Measurements from ENCODE around the gene TET3. TPM values are rescaled to one million over a fixed set of nuclear protein-coding genes. Genes with fewer than 3 reads are reported as not detected.

The TET3 gene
- total and polyA plus RNA-seq, 2 of the 4 experiments (the other 2 are of a cell fraction): 1.6 to 1.8 TPM

DNA sequence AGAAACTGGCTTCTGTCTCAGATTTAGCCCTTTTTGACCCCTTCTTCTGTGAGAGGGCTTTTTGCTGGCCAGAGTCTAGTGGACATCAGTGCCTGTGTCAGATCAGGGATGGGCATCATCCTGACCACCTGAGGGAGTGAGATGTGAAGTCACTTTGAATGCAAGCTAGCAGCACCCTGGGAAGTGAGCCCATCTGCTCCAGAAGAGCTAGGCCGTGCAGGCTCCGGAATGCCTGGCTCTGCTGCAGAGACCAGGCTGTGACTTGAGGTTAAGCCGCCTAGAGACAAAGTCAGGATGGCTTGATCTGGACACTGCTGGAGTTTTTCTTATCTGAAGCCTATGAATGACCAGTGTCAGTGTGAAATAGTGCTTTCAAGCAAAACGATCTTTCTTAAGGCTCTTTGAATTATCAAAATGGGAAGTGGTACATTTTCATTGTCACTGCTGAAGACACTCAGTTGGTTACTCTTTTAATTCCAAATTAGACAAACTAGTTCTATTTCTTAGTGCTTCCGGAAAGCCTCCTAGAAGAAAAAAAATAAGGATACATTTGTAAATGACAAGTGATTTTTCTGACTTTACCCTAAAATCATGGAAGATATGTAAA, 37.2 kb upstream of the TET3 start:
- no peak overlapping the region for H2AK9ac ChIP-seq (replicated peaks; ENCODE audit: low read depth, low read length, poor library complexity)
- no TSS peak for BruUV-seq (replicated peaks)
- H4K8ac ChIP-seq (ENCODE audit: low read depth in 2 of 2, low read length in 2 of 2): no peak overlapping the region
- H2BK120ac ChIP-seq (ENCODE audit: low read depth, low read length): no peak overlapping the region
- H3K14ac ChIP-seq (replicated peaks; ENCODE audit: low read depth, low read length): no peak overlapping the region
- CTCF ChIA-PET: no interaction called here
- H4K20me1 ChIP-seq (ENCODE audit: insufficient read depth, low read length): peaks cover 57% of the 10 kb centered on the region
- WGBS, 2 experiments (ENCODE audit: extremely low coverage in 2 of 2, insufficient read length in 1 of 2): no CpG with 5 or more reads among the region's 5 CpGs
- H3K4me1 ChIP-seq (ENCODE audit: control insufficient read depth, insufficient read depth, low read length): no peaks in the 10 kb centered on the region
- H3K23ac ChIP-seq (ENCODE audit: low read depth, low read length): no peak overlapping the region
- H2AFZ ChIP-seq (replicated peaks; ENCODE audit: low read length, poor library complexity): no peak overlapping the region
- in situ Hi-C loops (cut with MboI; ENCODE audit: low sequenced_read_pairs) (no loop called here), dilution Hi-C loops (cut with HindIII; ENCODE audit: low sequenced_read_pairs, unreplicated experiment) (no loop called here), intact Hi-C loops (cut with micrococcal nuclease) (no loop called here)
- DNase-seq (no peak), ATAC-seq (ENCODE audit: low read depth) (no peak)
- peaks cover 30 to 70% of the 10 kb centered on the region in 2 experiments for H3K79me1 ChIP-seq (ENCODE audit: low read depth in 1 of 2, low read length in 2 of 2)
- H3K4me3 ChIP-seq (ENCODE audit: insufficient read depth, low read depth, low read length): no peak overlapping the region
- no peak overlapping the region for H3K27ac ChIP-seq (ENCODE audit: insufficient read depth, low read length)
- H3K56ac ChIP-seq (ENCODE audit: extremely low read depth, insufficient read depth, low read length): no peak overlapping the region
- no peaks in the 10 kb centered on the region for H3K9me3 ChIP-seq (ENCODE audit: control insufficient read depth, insufficient read depth, low read length)
- no peak for TF ChIP-seq MAFK (IDR thresholded peaks at IDR 0.05; ENCODE audit: low read depth, low read length)
- no peaks in the 10 kb centered on the region for H3K27me3 ChIP-seq (ENCODE audit: control insufficient read depth, insufficient read depth, low read length)
- no peak overlapping the region for H2BK15ac ChIP-seq (ENCODE audit: low read depth, low read length)
- no peak overlapping the region for H2BK5ac ChIP-seq (ENCODE audit: low read depth, low read length, poor library complexity, severe bottlenecking)
- peaks cover 46% of the 10 kb centered on the region for H3K36me3 ChIP-seq (ENCODE audit: control insufficient read depth, insufficient read depth, low read length)
- H3K18ac ChIP-seq (ENCODE audit: low read depth, low read length): no peak overlapping the region
- H4K5ac ChIP-seq (ENCODE audit: low read depth, low read length): no peak overlapping the region
- no peak overlapping the region for H3K4ac ChIP-seq (ENCODE audit: low read depth, low read length)
- no peak overlapping the region for H3K4me2 ChIP-seq (ENCODE audit: low read depth, low read length)
- H3K9me1 ChIP-seq (ENCODE audit: insufficient read depth, low read length): peaks cover 11% of the 10 kb centered on the region
- no peak overlapping the region for H4K91ac ChIP-seq (ENCODE audit: insufficient read depth, low read depth, low read length)
- POLR2A ChIA-PET (ENCODE audit: unreplicated experiment): no interaction called here
- H2BK20ac ChIP-seq (ENCODE audit: low read depth, low read length): no peak overlapping the region
- H2AK5ac ChIP-seq (ENCODE audit: low read depth, low read length): no peak overlapping the region
- no peak overlapping the region for H3K9ac ChIP-seq (ENCODE audit: low read depth, low read length)
